Epidermal melanocyte (primary cell): ENCODE measurements around the gene PCDH1.
"Not testable (repeated sequence)": the region's sequence is repeated elsewhere in the genome, so short reads cannot be mapped to it uniquely, and the experiment has no call there.

Experiments used
- DNase-seq: peaks from one replicate; pipeline ENCODE4 v3.0.0; 2011; ENCODE audit warnings: low spot score; ENCODE audit not compliant: insufficient read length

PCDH1 gene

DNA sequence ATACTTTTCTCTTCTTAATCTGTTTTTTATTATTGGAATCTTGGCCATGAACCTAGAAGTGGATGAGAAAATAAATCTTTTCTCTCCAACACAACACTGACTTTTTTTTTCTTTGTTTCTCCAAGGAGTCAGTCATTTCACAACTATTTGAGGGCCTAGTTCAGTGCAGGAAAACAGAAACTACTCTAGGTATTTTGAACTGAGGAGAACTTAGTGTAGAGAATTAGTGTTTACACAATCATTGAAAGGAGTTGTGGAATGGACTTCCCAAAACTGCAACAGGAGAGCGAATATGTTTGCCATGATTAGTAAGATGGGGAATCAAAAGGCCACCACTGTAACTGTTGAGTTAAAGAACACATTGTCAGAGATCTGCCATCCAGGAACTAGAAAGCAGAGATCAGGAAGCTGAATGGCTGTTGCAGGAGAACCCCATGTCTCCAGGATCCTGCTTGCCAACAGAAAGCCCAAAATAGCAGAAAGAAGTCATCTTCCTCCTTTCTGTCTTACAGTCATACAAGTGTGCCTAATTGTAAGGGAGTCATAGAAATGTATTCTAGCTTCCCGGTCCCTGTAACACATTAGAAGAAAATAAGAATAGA is 20.3 kb upstream of the PCDH1 start:
- DNase-seq: no peak

GRCh38 chr5:141897425-141897824 is 19.2 kb upstream of the PCDH1 start:
- DNase-seq: no peak

- DNase-seq: not testable (repeated sequence)
Observed at GRCh38 chr5:141890429-141890828, 12.2 kb upstream of the PCDH1 start.

DNA sequence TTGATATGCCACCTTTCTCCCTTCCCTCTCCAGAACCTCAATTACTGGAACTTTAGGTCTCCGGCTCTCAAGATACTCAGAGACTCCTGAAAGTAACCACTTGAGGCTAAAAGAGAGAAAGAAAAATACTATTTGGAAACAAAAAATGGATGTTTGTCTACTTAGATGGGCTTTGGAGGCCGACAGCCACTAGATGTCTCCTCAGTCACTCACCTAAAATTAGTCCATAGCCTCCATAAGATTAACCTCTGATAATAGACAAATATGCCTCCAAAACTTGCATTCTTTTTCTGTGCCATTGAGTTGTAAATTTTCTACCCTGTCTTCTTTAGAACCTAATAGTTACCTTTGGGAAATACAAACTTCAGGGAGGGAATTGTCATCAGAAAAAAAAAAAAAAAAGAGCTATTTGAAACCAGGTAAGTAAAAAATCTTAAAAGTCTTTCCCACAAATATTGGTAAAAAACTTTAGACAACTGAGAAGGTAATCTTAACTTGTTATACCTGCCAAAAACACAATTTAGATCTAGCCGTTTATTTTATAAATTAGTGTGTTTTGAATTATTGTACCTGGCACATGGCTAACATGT is 11.2 kb upstream of the PCDH1 start:
- no peak for DNase-seq

DNA sequence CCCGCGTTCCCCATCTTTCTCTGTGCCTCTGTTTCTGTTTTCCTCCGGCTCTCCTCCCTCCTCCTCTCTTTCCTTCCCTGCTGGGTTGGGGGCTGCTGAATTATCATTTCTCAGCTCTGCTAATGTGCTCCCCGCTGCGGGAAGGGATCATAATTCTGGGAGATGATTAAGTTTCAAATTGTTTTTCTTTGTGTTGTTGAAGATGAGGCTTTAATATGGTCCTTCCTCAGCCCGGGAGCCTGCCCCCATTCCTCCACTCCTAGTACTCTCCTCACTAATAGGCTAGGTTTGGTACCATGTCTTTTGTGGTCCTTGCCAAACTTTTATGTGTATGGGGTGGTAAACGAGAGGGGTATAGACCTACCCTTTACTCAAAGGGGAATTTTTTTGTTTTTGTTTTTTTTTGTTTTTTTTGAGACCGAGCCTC is 5.7 kb upstream of the PCDH1 start:
- DNase-seq: no peak

DNA sequence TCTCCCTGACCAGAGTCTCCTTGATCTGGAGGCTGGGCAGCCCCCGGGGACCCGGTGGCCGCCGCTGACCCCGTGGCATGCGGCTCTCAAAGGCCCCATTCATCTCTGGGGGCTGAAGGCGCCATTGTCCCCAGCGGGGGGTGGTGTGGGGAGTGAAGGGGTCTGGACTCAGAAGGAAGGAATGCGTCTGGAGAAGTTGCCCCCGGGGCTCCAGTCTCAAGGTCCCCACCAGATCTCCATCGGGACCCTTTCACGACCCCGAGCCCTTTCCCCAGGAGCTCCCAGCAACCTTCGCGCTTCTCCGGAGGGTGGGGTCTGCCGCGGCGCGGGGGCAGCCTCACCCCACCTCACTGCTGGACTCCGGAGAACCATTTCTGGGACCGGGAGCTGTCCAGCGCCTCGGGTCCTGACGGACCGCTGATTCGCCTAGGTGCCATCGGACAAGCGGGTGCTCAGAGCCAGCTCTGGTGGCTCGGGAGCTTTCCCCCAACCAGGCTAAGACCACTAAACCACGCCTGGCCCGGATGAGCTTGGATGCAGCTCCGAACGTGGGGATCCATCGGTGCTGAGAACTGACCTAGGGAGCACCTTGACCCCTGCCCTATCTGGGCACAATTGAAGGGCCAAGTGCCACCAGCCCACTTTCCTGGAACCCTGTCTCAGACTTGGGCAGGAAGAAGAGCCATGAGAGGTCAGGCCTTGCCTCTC is 5.1 kb upstream of the PCDH1 start:
- DNase-seq: no peak

- peak; percentile 15 for DNase-seq
Observed at GRCh38 chr5:141882594-141883183, 4.5 kb upstream of the PCDH1 start.

GRCh38 chr5:141881886-141882285 is 3.7 kb upstream of the PCDH1 start:
- DNase-seq: peak; percentile 12

GRCh38 chr5:141880961-141881801 is 3.0 kb upstream of the PCDH1 start:
- no peak for DNase-seq

DNA sequence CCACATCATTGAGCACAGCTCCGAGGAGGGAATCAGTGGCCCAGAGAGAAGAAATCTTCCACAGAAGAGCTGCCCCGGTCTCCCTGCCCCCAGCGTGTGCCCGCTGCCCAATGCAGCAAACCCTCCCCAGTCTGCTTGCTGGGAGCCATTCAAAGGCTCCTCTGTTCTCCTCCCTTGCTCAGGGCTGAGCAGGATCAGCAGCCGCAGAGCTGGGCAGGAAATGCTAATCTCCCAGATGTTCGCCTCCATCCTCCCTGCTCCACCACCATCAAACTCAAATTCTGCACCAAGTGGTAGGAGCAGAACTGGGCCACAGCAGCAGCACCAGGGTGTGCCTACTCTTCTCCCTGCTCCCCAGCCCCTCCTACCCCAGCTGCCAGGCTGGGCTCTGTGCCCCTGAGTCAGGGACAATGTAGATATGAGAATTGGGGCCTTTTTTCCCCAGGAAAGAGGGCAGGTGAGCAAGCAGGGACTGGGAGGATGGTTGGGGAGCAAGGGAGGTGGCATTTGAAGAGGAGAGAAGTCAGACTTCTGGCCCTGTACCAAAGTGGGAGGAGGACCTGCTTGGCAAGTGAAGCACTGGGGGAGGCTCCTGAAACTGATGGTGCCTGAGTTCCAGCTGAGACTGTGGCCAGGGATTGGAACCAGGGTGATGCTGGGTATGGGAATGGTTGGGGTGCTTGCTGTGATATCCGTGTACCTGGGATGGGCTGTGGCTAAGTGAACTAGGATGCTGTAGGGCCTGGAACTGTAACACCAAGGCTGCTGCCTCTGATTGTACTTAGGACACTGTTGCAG is 1.9 kb upstream of the PCDH1 start:
- DNase-seq: peak; percentile 21

GRCh38 chr5:141879426-141879759 is 1.2 kb upstream of the PCDH1 start:
- DNase-seq: no peak

DNA sequence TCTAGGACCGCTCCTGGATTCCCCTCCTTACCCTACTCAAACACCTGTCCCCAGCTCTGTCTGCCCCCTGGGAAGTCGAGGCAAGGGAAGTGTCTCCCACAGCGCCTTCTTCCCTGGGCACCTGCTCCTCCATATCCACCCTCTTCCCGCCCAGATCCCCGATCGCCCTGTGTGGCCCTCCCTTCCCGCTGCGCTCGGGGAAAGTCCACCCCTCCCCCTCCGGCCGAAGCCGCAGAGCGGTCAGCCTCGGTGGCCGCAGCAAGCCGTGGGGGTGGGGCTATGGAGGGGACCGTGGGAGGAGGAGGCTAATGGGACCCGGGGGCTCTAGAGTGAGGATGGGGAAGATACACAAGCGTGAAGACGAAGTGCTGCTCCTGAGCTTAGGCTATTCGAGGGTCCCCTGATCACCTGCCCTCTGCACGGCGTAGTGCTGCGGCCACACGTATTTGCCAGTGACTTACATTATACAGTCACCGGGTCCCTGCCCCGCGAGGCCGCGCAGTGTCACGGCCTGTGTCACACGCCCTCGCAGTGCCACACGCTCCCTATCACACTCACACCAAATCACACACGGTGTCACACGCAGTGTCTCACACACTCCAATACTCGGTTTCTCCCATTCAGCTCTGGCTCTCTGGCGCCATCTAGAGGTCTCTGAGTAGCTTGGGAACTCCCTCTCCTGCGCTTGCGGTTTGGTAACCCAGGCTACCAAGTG is 658 bp upstream of the PCDH1 start:
- DNase-seq: peak; percentile 53

GRCh38 chr5:141877356-141878185 is 639 bp downstream of the PCDH1 start:
- peak; percentile 13 for DNase-seq

DNA sequence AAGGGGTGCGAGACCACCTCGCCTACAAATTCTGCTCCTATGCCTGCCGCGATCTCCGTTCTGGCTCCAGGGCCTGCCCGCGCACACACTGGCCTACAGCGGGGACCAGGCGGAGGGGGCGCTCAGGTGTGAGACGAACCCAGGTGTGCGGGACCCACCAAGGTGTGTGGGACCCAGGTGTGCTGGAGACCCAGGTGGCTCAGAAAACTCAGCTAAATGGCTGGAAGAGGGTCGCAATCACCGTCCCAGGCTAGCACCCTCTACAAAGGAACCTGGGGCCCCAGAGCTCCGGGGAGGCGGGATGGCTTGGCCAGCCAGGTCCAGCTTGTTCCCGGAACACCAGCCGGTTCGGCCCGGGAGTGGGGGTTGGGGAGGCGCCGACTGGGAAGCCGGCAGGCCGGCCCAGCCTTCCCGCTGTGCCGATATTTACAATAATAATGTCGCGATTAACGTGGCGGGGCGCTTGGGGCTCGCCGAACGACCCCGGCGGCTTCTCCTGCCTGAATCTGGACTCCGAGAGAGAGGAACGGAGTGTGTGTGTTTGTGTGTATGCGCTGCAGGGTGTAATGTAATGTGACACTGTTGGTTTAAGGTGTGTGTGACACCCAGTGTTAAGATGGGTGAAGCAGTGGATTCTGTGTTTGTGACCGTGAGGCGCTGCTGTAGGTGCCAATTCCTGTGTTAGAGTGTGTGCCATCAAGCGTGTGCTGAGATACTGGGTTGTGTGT is 1.4 kb downstream of the PCDH1 start:
- peak; percentile 3 for DNase-seq

DNA sequence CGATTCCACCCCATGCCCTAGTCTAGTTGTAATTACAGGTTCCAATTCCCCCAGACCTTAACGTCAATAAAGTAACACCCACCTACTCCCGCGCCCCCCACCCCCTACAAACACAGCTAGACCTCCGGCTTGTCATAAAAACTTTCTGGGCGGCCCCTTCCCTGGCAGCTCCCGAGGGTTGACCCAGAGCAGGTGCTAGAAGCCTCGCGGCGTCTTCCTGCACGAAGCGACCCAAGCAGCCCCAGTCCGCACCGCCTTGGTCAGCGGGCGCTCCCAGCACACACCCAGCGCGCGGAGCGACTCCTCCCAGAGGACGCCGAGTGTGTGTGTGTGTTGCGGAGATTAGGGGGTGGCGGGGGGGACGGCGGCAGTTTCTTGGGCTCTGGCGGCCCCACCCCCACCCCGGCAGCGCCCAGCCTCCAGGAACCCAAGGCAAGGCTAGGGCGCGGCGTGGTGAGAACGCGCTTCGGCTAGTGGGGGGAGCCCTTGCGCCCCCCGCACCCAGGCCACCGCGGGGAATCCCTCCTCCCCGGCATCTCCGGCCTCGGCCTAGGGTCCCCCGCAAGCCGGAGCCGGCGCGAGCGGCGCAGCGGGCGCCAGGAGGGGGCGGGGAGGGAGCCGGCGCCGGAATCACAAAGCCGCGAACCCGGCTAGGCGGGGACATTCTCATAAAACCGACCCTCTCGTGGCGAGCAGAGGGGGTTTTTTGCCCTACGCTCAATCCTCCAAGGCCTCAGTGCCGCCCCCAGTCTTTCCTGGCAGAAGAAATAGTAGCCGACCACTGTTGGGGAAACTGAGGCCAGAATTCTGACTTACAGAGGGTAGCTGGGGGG is 2.2 kb downstream of the PCDH1 start:
- DNase-seq: peak; percentile 7

DNA sequence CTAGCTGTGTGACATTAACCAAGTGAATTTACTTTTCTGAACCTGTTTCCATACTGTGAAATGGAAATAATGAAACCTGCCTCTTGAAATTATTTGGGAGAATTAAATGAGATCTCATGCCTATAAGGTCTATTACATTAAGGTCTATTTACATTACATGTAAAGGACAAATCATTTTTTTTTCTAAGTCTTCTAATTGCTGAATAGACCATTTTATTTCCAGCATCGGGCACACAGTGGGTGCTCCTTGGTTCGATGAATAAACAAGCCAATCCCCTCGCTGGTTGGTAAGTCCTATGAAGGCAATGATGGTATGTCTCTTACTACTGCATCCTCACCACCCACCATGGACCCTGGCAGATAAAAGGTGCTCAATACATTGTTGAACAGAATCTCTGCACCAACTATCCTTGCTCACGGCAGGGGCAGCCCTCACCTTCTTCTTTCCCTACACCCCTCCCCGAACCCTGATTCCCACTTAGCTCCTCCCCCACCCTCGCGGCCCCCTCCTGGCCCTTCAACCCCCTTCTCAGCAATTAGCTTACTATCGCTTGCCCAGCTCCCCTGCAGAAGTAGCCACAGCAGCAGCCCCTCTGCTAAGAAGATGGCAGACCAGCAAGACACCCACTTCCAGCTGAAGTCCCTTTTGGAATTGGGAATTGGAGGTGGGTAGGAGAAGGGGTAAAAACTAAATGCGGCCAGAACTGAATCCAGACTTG is 3.0 kb downstream of the PCDH1 start:
- peak; percentile 1 for DNase-seq
